NCI-H2196 treated with DMSO at 0.1 percent for 48 hours (cell line): Measurements from ENCODE around the gene NRCAM.

ENCODE experiments used
- DNase-seq: peaks from one replicate; lab custom pipeline; 2025; ENCODE audit not compliant: unreplicated experiment; lab: John Stamatoyannopoulos, UW

The NRCAM gene

DNA sequence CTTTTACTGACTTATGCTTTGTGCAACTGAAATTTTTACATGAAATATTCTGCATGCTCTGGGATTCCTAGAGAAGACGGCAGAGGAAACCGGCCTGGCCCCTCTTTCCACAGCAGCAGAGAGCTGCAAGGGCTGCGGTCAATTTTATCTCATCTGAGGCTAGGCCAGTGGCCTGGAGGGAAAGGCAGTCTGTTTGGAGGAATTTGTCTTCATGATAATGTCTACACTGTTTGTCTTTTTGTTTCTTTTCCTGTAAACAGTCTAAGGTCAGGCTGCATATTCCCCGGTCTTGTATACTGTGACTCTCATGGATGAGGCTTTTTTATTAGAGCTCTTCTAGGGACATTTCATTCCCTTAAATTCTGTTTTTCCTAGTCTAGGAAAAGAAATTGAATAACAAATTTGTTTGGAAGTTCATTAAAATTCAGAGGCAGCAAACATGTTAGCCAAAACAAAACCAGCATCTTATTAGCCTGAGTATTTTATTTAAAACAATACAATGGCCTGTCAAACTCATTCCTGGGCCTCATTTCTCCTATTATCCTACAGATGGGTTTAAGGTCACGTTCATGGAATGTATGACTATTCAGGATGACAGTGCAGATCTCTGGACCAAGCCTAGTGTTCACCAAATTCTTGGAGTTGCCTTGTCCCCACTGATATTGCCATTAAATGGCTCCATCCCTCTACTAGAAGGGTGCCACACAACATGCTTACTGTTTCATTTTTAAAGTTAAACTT is 352.5 kb downstream of the NRCAM start:
- no peak for DNase-seq

DNA sequence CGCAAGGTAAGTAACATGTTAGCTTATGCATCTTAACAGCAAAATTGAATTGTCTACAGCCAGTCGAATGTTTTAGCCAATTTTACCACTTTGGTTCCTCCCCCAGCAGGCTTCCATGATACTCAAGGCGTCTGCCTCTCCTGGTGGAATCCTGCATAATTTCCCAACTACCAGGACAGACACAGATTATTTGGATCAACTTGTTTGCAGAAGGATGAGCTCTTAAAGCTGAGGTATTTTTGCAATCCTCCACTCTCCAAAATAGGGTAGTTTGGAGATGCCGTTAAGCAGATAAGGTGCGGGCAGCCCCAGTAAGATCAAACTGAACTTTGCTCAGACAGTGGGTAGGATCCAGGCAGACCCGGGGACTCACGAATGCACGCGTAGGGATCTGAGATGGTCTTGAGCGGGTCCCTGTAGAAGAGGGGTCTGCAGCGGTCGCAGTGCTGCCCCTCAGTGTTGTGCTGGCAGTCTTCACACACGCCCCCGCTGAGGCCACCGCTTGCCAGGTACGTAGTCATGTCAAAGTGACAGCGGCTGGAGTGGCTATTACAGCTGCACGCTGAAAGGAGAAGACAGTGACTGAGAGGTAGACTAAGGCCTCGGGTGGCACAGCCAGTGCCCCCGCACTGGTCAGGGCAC is 353.4 kb downstream of the NRCAM start:
- no peak for DNase-seq

DNA sequence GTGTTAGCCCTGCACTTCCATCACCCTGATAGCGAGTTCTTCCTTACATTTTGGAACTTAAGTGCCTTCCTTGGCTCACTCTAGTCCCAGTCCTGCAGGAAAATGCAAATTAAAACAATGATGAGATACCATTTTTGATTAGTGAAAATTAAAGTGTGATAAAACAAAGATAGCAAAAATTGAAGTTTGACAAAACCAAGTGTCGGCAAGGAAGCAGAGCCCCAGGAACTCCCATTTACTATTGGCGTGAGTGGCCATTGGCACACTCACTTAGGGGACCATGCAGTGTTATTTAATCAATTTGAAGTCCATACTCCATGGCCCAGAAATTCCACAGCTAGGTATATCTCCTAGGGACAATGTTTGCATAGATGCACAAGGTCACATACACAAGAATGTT is 354.5 kb downstream of the NRCAM start:
- no peak for DNase-seq

DNA sequence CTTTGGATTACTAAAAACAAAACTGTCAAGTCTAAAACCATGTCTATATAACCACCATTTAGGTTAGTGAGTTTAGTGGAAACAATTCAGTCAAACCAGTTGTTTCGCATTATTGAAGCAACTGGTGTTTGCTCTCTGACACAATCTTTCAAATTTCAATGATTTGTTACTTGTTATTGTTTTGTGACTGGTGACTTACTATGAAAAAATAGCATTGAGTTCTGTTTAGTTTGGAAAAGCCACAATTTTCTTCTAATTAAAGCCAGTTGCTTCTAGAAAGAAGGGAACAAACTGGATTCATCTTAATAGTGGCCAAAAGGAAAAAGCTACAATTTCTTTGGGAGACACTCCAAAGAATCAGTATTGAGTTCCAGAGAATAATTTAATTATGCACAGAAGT is 356.5 kb downstream of the NRCAM start:
- DNase-seq, result no peak

DNA sequence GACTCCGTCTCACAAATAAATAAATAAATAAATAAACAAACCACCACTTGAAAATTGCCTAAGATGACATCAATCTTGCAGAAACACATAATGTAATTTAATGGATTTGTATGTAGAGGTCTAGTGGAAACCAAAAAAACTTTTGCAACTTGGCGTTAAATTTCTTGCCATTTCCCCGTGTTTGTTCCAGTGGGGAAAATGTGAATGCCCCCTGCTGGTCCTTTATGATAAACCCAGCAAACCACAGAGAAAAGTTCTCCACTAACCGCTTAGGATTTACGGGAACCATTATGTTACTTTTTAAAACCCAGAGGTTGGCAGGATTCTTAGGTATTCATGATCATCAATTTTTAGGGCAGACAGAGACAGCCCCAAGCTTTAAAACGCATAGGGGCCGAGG is 358.5 kb downstream of the NRCAM start:
- no peak for DNase-seq
